ENCODE results near the gene APBB1. TPM values are rescaled to one million over a fixed set of nuclear protein-coding genes. Genes with fewer than 3 reads are reported as not detected.
"Not testable (repeated sequence)": the region's sequence is repeated elsewhere in the genome, so short reads cannot be mapped to it uniquely, and the experiment has no call there.

The APBB1 gene
- total RNA-seq, 1 donor from 2014 or later: 266 TPM

GRCh38 chr11:6417907-6418556, 862 bp downstream of the APBB1 start:
- DNase-seq: no peak

GRCh38 chr11:6415797-6416196, 3.1 kb downstream of the APBB1 start:
- DNase-seq: no peak

GRCh38 chr11:6414874-6415328, 4.0 kb downstream of the APBB1 start:
- DNase-seq: no peak

GRCh38 chr11:6413791-6414201, 5.1 kb downstream of the APBB1 start:
- DNase-seq: peak; percentile 47

GRCh38 chr11:6411594-6412031, 7.3 kb downstream of the APBB1 start:
- peak; percentile 53 for DNase-seq

- DNase-seq: peak; percentile 33
Measured at GRCh38 chr11:6410695-6411430, 8.0 kb downstream of the APBB1 start.

- no peak for DNase-seq
Measured at GRCh38 chr11:6406370-6406769, 12.5 kb downstream of the APBB1 start.

- no peak for DNase-seq
Measured at GRCh38 chr11:6405846-6406245, 13.0 kb downstream of the APBB1 start.

GRCh38 chr11:6405052-6405667, 13.7 kb downstream of the APBB1 start:
- DNase-seq: peak; percentile 66

- peak; percentile 58 for DNase-seq
Measured at GRCh38 chr11:6404342-6405051, 14.4 kb downstream of the APBB1 start.

GRCh38 chr11:6403539-6403938, 15.4 kb downstream of the APBB1 start:
- no peak for DNase-seq

- no peak for DNase-seq
Measured at GRCh38 chr11:6402561-6402981, 16.3 kb downstream of the APBB1 start.

- no peak for DNase-seq
Measured at GRCh38 chr11:6402061-6402470, 16.8 kb downstream of the APBB1 start.

GRCh38 chr11:6401464-6401863, 17.4 kb downstream of the APBB1 start:
- no peak for DNase-seq

- no peak for DNase-seq
Measured at GRCh38 chr11:6400431-6401345, 18.2 kb downstream of the APBB1 start.

GRCh38 chr11:6397636-6398035, 21.3 kb downstream of the APBB1 start:
- no peak for DNase-seq

GRCh38 chr11:6397156-6397555, 21.7 kb downstream of the APBB1 start:
- no peak for DNase-seq

- peak; percentile 39 for DNase-seq
Measured at GRCh38 chr11:6395470-6396060, 23.3 kb downstream of the APBB1 start.

GRCh38 chr11:6393989-6394670, 24.8 kb downstream of the APBB1 start:
- DNase-seq: no peak

- DNase-seq: not testable (repeated sequence)
Measured at GRCh38 chr11:6392251-6392650, 26.6 kb downstream of the APBB1 start.

Measured in occipital lobe (tissue), 2 donors.